H1 (cell line): ENCODE data around the gene DUSP18. TPM values are rescaled to one million over a fixed set of nuclear protein-coding genes. Genes with fewer than 3 reads are reported as not detected.
A peak's percentile ranks its signal among the peaks of the same experiment; 100 is the strongest.

ENCODE experiments used
- CTCF ChIA-PET: fragments of 300-600 bp; sonication (Branson Sonifier 250); formaldehyde crosslinking; loops from one replicate; lab custom pipeline; 2021; ENCODE audit not compliant: partially characterized antibody; lab: Charles Lee
- POLR2A ChIA-PET: fragments of 300-600 bp; sonication (Branson Sonifier 250); formaldehyde crosslinking; loops from one replicate; lab custom pipeline; 2021; ENCODE audit warnings: inconsistent platforms; ENCODE audit not compliant: partially characterized antibody; lab: Charles Lee
- DNase-seq, 2 experiments: peaks; one replicate each; pipeline versions ENCODE4 v3.0.0 to v3.0.0-alpha.2; 2010 to 2022; ENCODE audit warnings: low spot score in 2 of 2, low read depth in 1 of 2, mixed read lengths in 1 of 2
- FAIRE-seq: peaks from 2 replicates; lab custom pipeline; 2011; peaks lifted over from hg19 to GRCh38; lab: Jason Lieb, UNC
- H2AFZ ChIP-seq: 2 replicates; pipeline ENCODE4 v1.8.1; 2012; ENCODE audit warnings: low read length, inconsistent platforms
- H2AK5ac ChIP-seq: 2 replicates; pipeline ENCODE4 v1.6.1; 2013; ENCODE audit warnings: low read depth, low read length
- H2BK120ac ChIP-seq: replicated peaks from 2 replicates; pipeline ENCODE3; 2013; ENCODE audit warnings: low read depth, low read length, inconsistent platforms
- H2BK12ac ChIP-seq: 2 replicates; pipeline ENCODE4 v1.6.1; 2013; ENCODE audit warnings: low read depth, low read length
- H2BK15ac ChIP-seq: 2 replicates; pipeline ENCODE4 v1.6.1; 2013; ENCODE audit warnings: low read length
- H2BK20ac ChIP-seq: 2 replicates; pipeline ENCODE4 v1.6.1; 2013; ENCODE audit warnings: low read length
- H2BK5ac ChIP-seq: 2 replicates; pipeline ENCODE4 v1.6.1; 2013; ENCODE audit warnings: low read depth, low read length
- H3K14ac ChIP-seq: 2 replicates; pipeline ENCODE4 v1.6.1; 2013; ENCODE audit warnings: inconsistent platforms; ENCODE audit not compliant: insufficient read length
- H3K18ac ChIP-seq: 2 replicates; pipeline ENCODE4 v1.6.1; 2013; ENCODE audit warnings: low read length; ENCODE audit errors: extremely low read depth
- H3K23ac ChIP-seq: 2 replicates; pipeline ENCODE4 v1.6.1; 2013; ENCODE audit warnings: inconsistent platforms; ENCODE audit not compliant: insufficient read length
- H3K23me2 ChIP-seq: 2 replicates; pipeline ENCODE4 v1.6.1; 2013; ENCODE audit warnings: low read depth, low read length
- H3K27ac ChIP-seq: 2 replicates; pipeline ENCODE4 v1.6.1; 2011; ENCODE audit warnings: low read depth, low read length, inconsistent platforms
- H3K27me3 ChIP-seq, 4 experiments: replicated peaks in 1 of 4; 1 replicate in 1 of 4; 2 replicates in 3 of 4; pipeline versions ENCODE4 v1.6.1 to v1.8.1; 2011 to 2013; ENCODE audit warnings: low read length in 3 of 4, mild to moderate bottlenecking in 3 of 4, inconsistent platforms in 2 of 4, mixed read lengths in 2 of 4, moderate library complexity in 1 of 4; ENCODE audit not compliant: control insufficient read depth in 3 of 4, insufficient read depth in 3 of 4; ENCODE audit errors: extremely low read depth in 1 of 4
- H3K36me3 ChIP-seq, 4 experiments: 2 replicates each; pipeline versions ENCODE4 v1.6.1 to v1.8.1; 2011 to 2013; ENCODE audit warnings: mild to moderate bottlenecking in 4 of 4, low read length in 3 of 4, moderate library complexity in 2 of 4, control low read depth in 1 of 4, inconsistent platforms in 1 of 4; ENCODE audit not compliant: insufficient read depth in 4 of 4, control insufficient read depth in 2 of 4
- H3K4ac ChIP-seq: replicated peaks from 2 replicates; pipeline ENCODE3; 2013; ENCODE audit warnings: low read length, low read depth, mixed read lengths, inconsistent platforms; ENCODE audit not compliant: insufficient read length
- H3K4me1 ChIP-seq, 4 experiments: replicated peaks in 1 of 4; 1 replicate in 1 of 4; 2 replicates in 3 of 4; pipeline versions ENCODE4 v1.6.1 to v1.8.1; 2011 to 2013; ENCODE audit warnings: low read length in 3 of 4, inconsistent platforms in 2 of 4, mixed read lengths in 1 of 4; ENCODE audit not compliant: insufficient read depth in 4 of 4, control insufficient read depth in 3 of 4
- H3K4me2 ChIP-seq, 2 experiments: 2 replicates each; pipeline versions ENCODE4 v1.6.1 to v1.8.1; 2011 to 2013; ENCODE audit warnings: low read depth in 2 of 2, low read length in 2 of 2, control low read depth in 1 of 2, inconsistent platforms in 1 of 2, mild to moderate bottlenecking in 1 of 2; ENCODE audit not compliant: insufficient read depth in 1 of 2
- H3K4me3 ChIP-seq, 4 experiments: fragments of 200-600, 300-600 bp in 1 of 4; sonication (generic), shearing (Covaris generic), sonication (Bioruptor Twin) in 1 of 4; 2 replicates each; pipeline versions ENCODE4 v1.5.1 to v1.8.1; 2011 to 2016; ENCODE audit warnings: low read length in 4 of 4, low read depth in 3 of 4, control low read depth in 2 of 4, inconsistent platforms in 2 of 4, mild to moderate bottlenecking in 2 of 4, mixed read lengths in 1 of 4, moderate library complexity in 1 of 4; ENCODE audit not compliant: insufficient read depth in 2 of 4; ENCODE audit errors: extremely low read depth in 1 of 4
- H3K56ac ChIP-seq: replicated peaks from 2 replicates; pipeline ENCODE3; 2013; ENCODE audit warnings: low read depth, mild to moderate bottlenecking, mixed read lengths, low read length, inconsistent platforms; ENCODE audit not compliant: insufficient read length
- H3K79me1 ChIP-seq: 2 replicates; pipeline ENCODE4 v1.6.1; 2013; ENCODE audit warnings: low read depth, low read length, control low read depth
- H3K79me2 ChIP-seq, 2 experiments: 2 replicates each; pipeline versions ENCODE4 v1.6.1 to v1.8.1; 2012 to 2013; ENCODE audit warnings: low read length in 2 of 2, mild to moderate bottlenecking in 2 of 2, inconsistent platforms in 1 of 2; ENCODE audit not compliant: insufficient read depth in 2 of 2, control insufficient read depth in 1 of 2
- H3K9ac ChIP-seq, 4 experiments: replicated peaks in 1 of 4; 1 replicate in 1 of 4; 2 replicates in 3 of 4; pipeline versions ENCODE4 v1.6.1 to v1.8.1; 2011 to 2013; ENCODE audit warnings: low read depth in 3 of 4, low read length in 3 of 4, control low read depth in 2 of 4, mild to moderate bottlenecking in 2 of 4, moderate library complexity in 2 of 4, inconsistent platforms in 1 of 4; ENCODE audit errors: extremely low read depth in 1 of 4
- H3K9me3 ChIP-seq, 2 experiments: 2 replicates each; pipeline versions ENCODE4 v1.6.1 to v1.8.1; 2012 to 2013; ENCODE audit warnings: mild to moderate bottlenecking in 2 of 2, moderate library complexity in 2 of 2, control low read depth in 1 of 2, inconsistent platforms in 1 of 2, low read depth in 1 of 2, low read length in 1 of 2, mixed read lengths in 1 of 2; ENCODE audit not compliant: insufficient read depth in 2 of 2
- H4K20me1 ChIP-seq, 2 experiments: replicated peaks in 1 of 2; 2 replicates each; pipeline versions ENCODE3 to v1.8.1; 2011 to 2013; ENCODE audit warnings: inconsistent platforms in 2 of 2, low read length in 2 of 2, mild to moderate bottlenecking in 1 of 2; ENCODE audit not compliant: insufficient read depth in 2 of 2, control insufficient read depth in 1 of 2
- H4K5ac ChIP-seq: 2 replicates; pipeline ENCODE4 v1.6.1; 2013; ENCODE audit warnings: low read length, low read depth, mixed read lengths, inconsistent platforms; ENCODE audit not compliant: insufficient read length
- H4K8ac ChIP-seq: 2 replicates; pipeline ENCODE4 v1.8.0; 2013; ENCODE audit warnings: mild to moderate bottlenecking, moderate library complexity, low read length, inconsistent platforms; ENCODE audit not compliant: insufficient read depth; ENCODE audit errors: extremely low read depth
- H4K91ac ChIP-seq: replicated peaks from 2 replicates; pipeline ENCODE3; 2013; ENCODE audit warnings: low read length, mixed read lengths, inconsistent platforms; ENCODE audit not compliant: insufficient read length
- ATF3 ChIP-seq: IDR thresholded peaks from 2 replicates; pipeline ENCODE4 v1.6.1; 2011; ENCODE audit warnings: low read depth, mild to moderate bottlenecking, low read length; ENCODE audit not compliant: insufficient read depth
- BACH1 ChIP-seq: IDR thresholded peaks from 2 replicates; pipeline ENCODE4 v1.6.1; 2012; ENCODE audit warnings: low read length, improper control_type of control experiment
- BRCA1 ChIP-seq: IDR thresholded peaks from 2 replicates; pipeline ENCODE4 v1.6.1; 2012; ENCODE audit warnings: low read depth, low read length, improper control_type of control experiment
- CBX5 ChIP-seq: fragments of 300-800, 300-1000 bp; sonication (generic); IDR thresholded peaks from 2 replicates; pipeline ENCODE4 v1.7.1; 2016; ENCODE audit warnings: antibody characterized with exemption, low read length, low read depth
- CEBPB ChIP-seq: IDR thresholded peaks from 2 replicates; pipeline ENCODE4 v1.6.1; 2012; ENCODE audit warnings: low read depth, low read length
- EGR1 ChIP-seq: IDR thresholded peaks from 2 replicates; pipeline ENCODE4 v1.6.1; 2011; ENCODE audit warnings: low read depth, low read length, borderline replicate concordance
- GABPA ChIP-seq: IDR thresholded peaks from 2 replicates; pipeline ENCODE4 v1.6.1; 2011; ENCODE audit warnings: mild to moderate bottlenecking, low read length, moderate library complexity, borderline replicate concordance; ENCODE audit not compliant: insufficient read depth
- HDAC6 ChIP-seq: IDR thresholded peaks from one replicate; pipeline ENCODE4 v1.7.1; 2012; ENCODE audit warnings: low read depth, mild to moderate bottlenecking, inconsistent platforms, low read length, moderate library complexity
- JUN ChIP-seq: IDR thresholded peaks from 2 replicates; pipeline ENCODE4 v1.6.1; 2011; ENCODE audit warnings: low read depth, mild to moderate bottlenecking, improper control_type of control experiment, low read length
- POLR2AphosphoS5 ChIP-seq: IDR thresholded peaks from 2 replicates; pipeline ENCODE4 v1.6.1; 2011; ENCODE audit warnings: low read depth, low read length
- SIN3A ChIP-seq, 2 experiments: IDR thresholded peaks in 1 of 2; conservative IDR thresholded peaks in 1 of 2; 2 replicates each; pipeline ENCODE4 v1.6.1; 2011 to 2012; ENCODE audit warnings: low read length in 2 of 2, improper control_type of control experiment in 1 of 2, low read depth in 1 of 2, mild to moderate bottlenecking in 1 of 2
- TBP ChIP-seq: IDR thresholded peaks from 2 replicates; pipeline ENCODE4 v1.6.1; 2011; ENCODE audit warnings: low read depth, low read length, improper control_type of control experiment
- USF2 ChIP-seq: IDR thresholded peaks from 2 replicates; pipeline ENCODE4 v1.6.1; 2011; ENCODE audit warnings: low read length, improper control_type of control experiment
- WGBS, 2 experiments: shearing (Covaris generic) in 1 of 2; methylation state at CpG; one replicate each; pipeline versions ENCODE4 v1.1.6 to v1.1.7; 2013 to 2015; ENCODE audit warnings: low lambda C conversion rate in 2 of 2, mixed read lengths in 2 of 2, inconsistent platforms in 1 of 2, low coverage in 1 of 2, missing lambda C conversion rate in 1 of 2; ENCODE audit not compliant: insufficient replicate concordance in 2 of 2, insufficient coverage in 1 of 2, insufficient read length in 1 of 2; ENCODE audit errors: extremely low coverage in 1 of 2, missing lambda C conversion rate in 1 of 2; 5-methylcytosine and 5-hydroxymethylcytosine counted together
- polyA plus RNA-seq, 7 experiments: library from polyadenylated mRNA; depleted of rRNA in 3 of 7; stranded (reverse) in 5 of 7; unstranded in 2 of 7; fragments of >200 nt in 5 of 7; fragments of 200-250 nt in 2 of 7; gene quantifications; 1 replicate in 5 of 7; 2 replicates in 1 of 7; 4 replicates in 1 of 7; pipeline versions ENCODE4 v1.2.1 to v1.2.3, GENCODE V29; 2011 to 2013; ENCODE audit warnings: missing spikeins in 2 of 7, mixed read lengths in 2 of 7
- total RNA-seq: library from RNA; stranded (reverse); fragmentation: NEBNext Ultra II Directional; extraction: Animal tissue kit (Norgen Biotek cat#: 25700); gene quantifications from 2 replicates; pipeline ENCODE4 v1.2.1, GENCODE V29; 2021

The DUSP18 gene
- total and polyA plus RNA-seq, 2 of the 8 experiments (the other 6 are each of a cell fraction or from before 2014, with no cell fraction given), result 2.6 to 7.3 TPM

GRCh38 chr22:30647536-30647935 is 20.1 kb downstream of the DUSP18 start:
- Histone ChIP-seq H3K4me2 (no peak overlapping the region), H2BK20ac (no peak overlapping the region), H4K91ac (no peak overlapping the region), H3K4me1 (peaks cover 0 to 4% (median 0%) of the 10 kb centered on the region in 4 experiments; a peak in 2 of 7 replicates), H4K20me1 (peaks cover 0 to 2% of the 10 kb centered on the region in 2 experiments), H2BK15ac (peak overlapping the region; percentile 46; the same call in 1 of the 2 replicates), H2AK5ac (no peak overlapping the region), H4K5ac (no peak overlapping the region), H3K9me3 (no peaks in the 10 kb centered on the region), H2BK5ac (no peak overlapping the region), H3K23me2 (no peaks in the 10 kb centered on the region), H3K14ac (no peak overlapping the region), H3K79me2 (no peaks in the 10 kb centered on the region), H3K4ac (no peak overlapping the region), H2AFZ (no peak overlapping the region), H4K8ac (no peak overlapping the region), H2BK120ac (no peak overlapping the region), H3K56ac (no peak overlapping the region), H3K79me1 (no peaks in the 10 kb centered on the region), H3K36me3 (no peaks in the 10 kb centered on the region), H3K23ac (no peak overlapping the region), H3K27ac (no peak overlapping the region), H3K4me3 (no peak overlapping the region), H3K9ac (no peak overlapping the region), H3K27me3 (no peaks in the 10 kb centered on the region), H2BK12ac (no peak overlapping the region), H3K18ac (no peak overlapping the region)
- 79% methylated on average over 2 of the region's 3 CpGs; no CpG with 5 or more reads in 1 of the 2 experiments for WGBS, 2 experiments
- ChIA-PET CTCF (interaction anchor here (0.6 to 10.5 kb wide), 3 partner anchors 13 to 159 kb away, joined by 3 to 74 read pairs (median 4); partner anchors contain the start of gene SLC35E4), POLR2A (no interaction called here)
- DNase-seq, result no peak
- TF ChIP-seq GABPA (no peak), POLR2AphosphoS5 (no peak), TBP (no peak), BACH1 (no peak), JUN (no peak), HDAC6 (no peak), BRCA1 (no peak), CEBPB (no peak), CBX5 (no peak), SIN3A (conservative IDR thresholded peaks at IDR 0.05 in 1 of 2, IDR thresholded peaks at IDR 0.05 in 1 of 2; ENCODE audit: low read depth in 1 of 2, low read length in 2 of 2) (no peak), USF2 (no peak), ATF3 (no peak), EGR1 (no peak)
- FAIRE-seq, result no peak
